Stimulated activated naive CD8-positive, alpha-beta T cell treated with anti-CD3 and anti-CD28 coated beads, Interleukin-15, amount 100 ng/mL, for 72 hours (primary cell): Measurements from ENCODE around the gene LDLRAD4.
"Not testable (repeated sequence)": the region's sequence is repeated elsewhere in the genome, so short reads cannot be mapped to it uniquely, and the experiment has no call there.

Experiments used
- ATAC-seq: fragments of 150-1000 bp; cut with Tn5 transposase; 2 replicates; pipeline ENCODE4 v1.10.0; 2021; ENCODE audit warnings: mild to moderate bottlenecking, moderate library complexity
- DNase-seq, 2 donors: peaks; one replicate each; pipeline ENCODE4 v3.0.0; 2021 to 2022
- H3K27ac Mint-ChIP-seq, 2 donors: one replicate each; pipeline ENCODE4 v1.8.0; 2022; ENCODE audit warnings: mild to moderate bottlenecking in 2 of 2, mixed read lengths in 2 of 2, moderate library complexity in 2 of 2
- H3K27me3 Mint-ChIP-seq: one replicate; pipeline ENCODE4 v1.8.0; 2022; ENCODE audit warnings: mixed read lengths
- H3K4me1 Mint-ChIP-seq: one replicate; pipeline ENCODE4 v1.8.0; 2022; ENCODE audit warnings: mild to moderate bottlenecking, mixed read lengths
- H3K4me3 Mint-ChIP-seq, 2 donors: one replicate each; pipeline ENCODE4 v1.8.0; 2022; ENCODE audit warnings: mild to moderate bottlenecking in 2 of 2, mixed read lengths in 2 of 2, moderate library complexity in 1 of 2
- H3K9me3 Mint-ChIP-seq, 2 donors: one replicate each; pipeline ENCODE4 v1.8.0; 2022; ENCODE audit warnings: mixed read lengths in 2 of 2

Gene LDLRAD4

GRCh38 chr18:13481331-13481730, 262.8 kb downstream of the LDLRAD4 start:
- H3K27ac Mint-ChIP-seq = peak overlapping the region in 1 of 2 donors; percentile 61
- ATAC-seq (no peak), DNase-seq (no peak)

GRCh38 chr18:13481820-13482617, 263.5 kb downstream of the LDLRAD4 start:
- Mint-ChIP-seq H3K27ac (peak overlapping the region; percentile 59 to 61), H3K4me1 (peaks cover 43% of the 10 kb centered on the region), H3K4me3 (no peak overlapping the region), H3K9me3 (no peaks in the 10 kb centered on the region), H3K27me3 (no peaks in the 10 kb centered on the region)
- DNase-seq (no peak), ATAC-seq (peak; percentile 43)

More at GRCh38 chr18:13481331-13481730, 262.8 kb downstream of the LDLRAD4 start:
- no peaks in the 10 kb centered on the region for H3K9me3 Mint-ChIP-seq
- peaks cover 42% of the 10 kb centered on the region for H3K4me1 Mint-ChIP-seq
- H3K4me3 Mint-ChIP-seq = no peak overlapping the region
- H3K27me3 Mint-ChIP-seq = no peaks in the 10 kb centered on the region

DNA sequence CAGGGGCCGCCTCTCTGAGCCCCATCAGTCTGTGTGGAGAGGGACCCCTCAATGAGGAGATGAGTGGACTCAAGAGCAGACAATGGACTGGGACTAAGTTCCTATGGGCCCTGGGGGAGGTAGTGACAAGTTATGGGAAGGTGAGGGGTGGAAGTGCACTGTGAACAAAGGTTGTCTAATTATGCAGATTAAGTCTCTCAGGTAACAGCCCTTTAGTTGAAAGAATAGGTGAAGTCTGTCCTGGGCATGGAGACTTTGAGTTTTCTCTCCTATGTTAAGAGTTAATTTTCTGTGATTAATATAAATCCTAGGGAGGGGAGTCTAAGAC, 264.0 kb downstream of the LDLRAD4 start:
- ATAC-seq (peak; percentile 37), DNase-seq (no peak)
- Mint-ChIP-seq H3K4me3 (no peak overlapping the region), H3K27ac (no peak overlapping the region), H3K4me1 (peaks cover 49% of the 10 kb centered on the region), H3K9me3 (no peaks in the 10 kb centered on the region), H3K27me3 (no peaks in the 10 kb centered on the region)

- Mint-ChIP-seq H3K9me3 (no peaks in the 10 kb centered on the region), H3K4me3 (no peak overlapping the region), H3K4me1 (peaks cover 59% of the 10 kb centered on the region), H3K27me3 (no peaks in the 10 kb centered on the region), H3K27ac (peak overlapping the region; percentile 79)
- no peak for DNase-seq
- ATAC-seq = no peak
Measured at GRCh38 chr18:13483316-13484270, 265.0 kb downstream of the LDLRAD4 start.

DNA sequence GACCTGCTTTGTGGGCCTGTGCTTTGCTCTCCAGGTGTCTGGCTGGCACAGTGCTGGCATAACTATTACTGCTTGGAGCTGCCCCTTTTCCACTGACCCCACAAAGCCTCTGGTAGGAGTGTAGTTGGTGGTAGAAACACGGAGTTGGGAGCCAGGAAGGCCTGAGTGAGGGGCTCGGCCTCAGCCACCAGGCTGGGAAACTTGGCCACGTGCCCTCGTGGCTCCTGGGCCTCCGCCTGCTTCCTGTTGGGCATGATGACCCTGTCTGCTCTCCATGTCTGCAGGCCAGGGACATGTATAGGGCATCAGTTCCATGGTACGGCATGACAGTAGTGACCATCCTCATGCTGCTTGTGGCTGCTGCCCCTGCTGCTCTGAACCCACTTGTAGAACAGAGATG, 266.6 kb downstream of the LDLRAD4 start:
- no peaks in the 10 kb centered on the region for H3K9me3 Mint-ChIP-seq
- H3K27ac Mint-ChIP-seq = no peak overlapping the region
- H3K4me3 Mint-ChIP-seq = no peak overlapping the region
- no peaks in the 10 kb centered on the region for H3K27me3 Mint-ChIP-seq
- DNase-seq (no peak), ATAC-seq (no peak)
- peaks cover 60% of the 10 kb centered on the region for H3K4me1 Mint-ChIP-seq

- Mint-ChIP-seq H3K4me1 (peaks cover 56% of the 10 kb centered on the region), H3K9me3 (no peaks in the 10 kb centered on the region), H3K27ac (no peak overlapping the region), H3K27me3 (no peaks in the 10 kb centered on the region), H3K4me3 (no peak overlapping the region)
- DNase-seq (no peak), ATAC-seq (no peak)
Measured at GRCh38 chr18:13485604-13486003, 267.0 kb downstream of the LDLRAD4 start.

DNA sequence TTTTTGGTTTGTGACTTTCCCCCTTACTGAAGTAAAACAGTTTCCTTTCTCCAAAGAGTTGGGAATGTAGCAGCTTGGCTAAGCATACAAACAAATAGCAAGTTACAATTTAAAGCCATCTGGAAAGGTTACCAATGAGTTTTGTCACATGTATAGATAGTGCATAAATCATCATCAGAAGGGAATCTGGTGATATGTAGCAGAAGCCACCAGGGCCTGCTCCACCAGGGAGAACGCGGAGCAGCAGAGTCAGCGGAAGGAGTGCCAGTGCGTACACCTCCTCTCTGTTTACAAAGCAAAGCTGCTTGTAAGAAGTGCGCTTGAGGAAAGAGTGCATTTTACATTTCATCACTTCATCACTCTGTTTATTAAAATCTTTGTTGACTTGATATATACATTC, 267.7 kb downstream of the LDLRAD4 start:
- Mint-ChIP-seq H3K4me3 (no peak overlapping the region), H3K4me1 (peaks cover 49% of the 10 kb centered on the region), H3K9me3 (no peaks in the 10 kb centered on the region), H3K27me3 (no peaks in the 10 kb centered on the region), H3K27ac (no peak overlapping the region)
- DNase-seq = no peak
- ATAC-seq = no peak

DNA sequence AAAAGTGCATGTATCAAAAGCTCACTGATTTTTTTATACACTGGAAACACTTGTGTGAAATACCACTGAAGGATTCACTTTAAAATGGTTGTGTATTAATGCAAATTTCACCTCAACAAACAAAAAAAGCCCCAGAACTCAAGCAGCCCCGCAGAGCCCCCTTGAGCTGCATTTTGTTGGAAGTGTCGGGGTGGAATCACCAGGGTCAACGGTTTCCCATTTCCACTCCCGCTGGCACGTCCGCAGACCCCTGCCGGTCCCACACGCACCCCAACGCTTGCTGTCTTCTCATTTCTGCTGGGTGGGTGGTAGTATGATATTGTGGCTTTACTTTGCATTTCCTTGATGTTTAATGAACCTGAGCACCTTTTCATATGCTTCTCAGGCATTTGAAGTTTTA, 268.1 kb downstream of the LDLRAD4 start:
- Mint-ChIP-seq H3K27ac (no peak overlapping the region), H3K27me3 (no peaks in the 10 kb centered on the region), H3K9me3 (no peaks in the 10 kb centered on the region), H3K4me1 (peaks cover 45% of the 10 kb centered on the region), H3K4me3 (no peak overlapping the region)
- DNase-seq = no peak
- no peak for ATAC-seq

GRCh38 chr18:13487237-13487636, 268.7 kb downstream of the LDLRAD4 start:
- Mint-ChIP-seq H3K27ac (no peak overlapping the region), H3K27me3 (no peaks in the 10 kb centered on the region), H3K9me3 (no peaks in the 10 kb centered on the region), H3K4me3 (no peak overlapping the region), H3K4me1 (peaks cover 40% of the 10 kb centered on the region)
- DNase-seq (no peak), ATAC-seq (no peak)

DNA sequence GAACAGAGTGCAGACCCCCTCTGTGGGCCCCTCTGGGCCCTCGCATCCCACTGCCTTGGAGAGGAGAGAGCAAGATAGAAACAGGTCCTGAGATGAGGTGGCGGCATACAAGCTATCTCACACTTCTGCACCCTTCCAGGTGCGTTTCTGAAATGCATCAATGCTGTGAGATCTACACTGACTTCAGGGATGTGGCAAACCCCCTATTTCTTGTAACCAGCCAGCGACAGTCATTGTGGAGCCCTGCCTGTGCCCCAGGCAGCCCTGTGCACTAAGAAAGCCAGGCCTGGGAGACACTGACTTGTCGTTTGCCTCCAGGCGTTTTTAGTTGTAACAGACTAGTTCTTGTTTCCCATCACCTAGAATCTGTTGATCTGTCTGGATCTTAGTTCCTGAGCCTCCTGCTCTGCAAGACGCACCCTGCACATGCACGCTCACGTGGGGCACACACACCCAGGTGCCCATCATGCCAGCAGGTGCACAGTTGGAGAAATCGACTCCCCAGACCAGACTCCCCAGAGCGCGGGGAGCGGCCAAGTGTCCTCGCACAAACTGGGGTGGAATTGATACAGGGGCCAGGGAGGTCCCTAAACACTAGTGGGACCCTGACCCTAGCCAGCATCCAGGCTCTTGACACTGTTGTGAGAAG, 269.8 kb downstream of the LDLRAD4 start:
- ATAC-seq (no peak), DNase-seq (no peak)
- peaks cover 36% of the 10 kb centered on the region for H3K4me1 Mint-ChIP-seq
- peak overlapping the region in 1 of 2 donors; percentile 27 for H3K27ac Mint-ChIP-seq
- H3K27me3 Mint-ChIP-seq = no peaks in the 10 kb centered on the region
- H3K9me3 Mint-ChIP-seq = no peaks in the 10 kb centered on the region
- no peak overlapping the region for H3K4me3 Mint-ChIP-seq

- not testable (repeated sequence) for H3K27me3 Mint-ChIP-seq, ATAC-seq, DNase-seq, H3K4me3 Mint-ChIP-seq, H3K27ac Mint-ChIP-seq, H3K9me3 Mint-ChIP-seq
- H3K4me1 Mint-ChIP-seq = peaks cover 34% of the 10 kb centered on the region
Measured at GRCh38 chr18:13489303-13489702, 270.7 kb downstream of the LDLRAD4 start.

DNA sequence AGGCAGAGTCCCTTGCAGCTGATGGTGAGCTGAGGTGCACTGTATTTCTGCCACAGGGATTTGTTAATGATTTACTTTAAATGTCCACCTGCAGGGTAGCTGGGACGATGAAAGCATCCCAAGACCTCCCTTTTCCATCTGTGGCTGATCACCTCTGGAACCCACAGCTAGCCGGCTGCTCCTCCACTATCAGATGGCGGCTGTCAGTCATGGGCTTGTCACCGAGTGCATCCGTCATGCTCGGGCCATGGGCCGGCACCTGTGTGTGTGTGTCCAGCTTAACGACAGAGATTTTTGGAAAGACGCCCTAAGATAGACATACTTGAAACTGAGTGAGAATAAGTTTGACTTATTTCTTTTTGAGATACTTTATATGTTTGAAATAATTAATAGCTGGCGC, 272.6 kb downstream of the LDLRAD4 start:
- Mint-ChIP-seq H3K4me3 (no peak overlapping the region), H3K9me3 (no peaks in the 10 kb centered on the region), H3K27me3 (no peaks in the 10 kb centered on the region), H3K4me1 (peaks cover 40% of the 10 kb centered on the region), H3K27ac (peak overlapping the region in 1 of 2 donors; percentile 76)
- DNase-seq = no peak
- no peak for ATAC-seq

GRCh38 chr18:13492314-13492713, 273.8 kb downstream of the LDLRAD4 start:
- DNase-seq = no peak
- Mint-ChIP-seq H3K4me3 (no peak overlapping the region), H3K27me3 (no peaks in the 10 kb centered on the region), H3K9me3 (no peaks in the 10 kb centered on the region), H3K27ac (peak overlapping the region in 1 of 2 donors; percentile 78), H3K4me1 (peaks cover 43% of the 10 kb centered on the region)
- ATAC-seq = no peak

- Mint-ChIP-seq H3K4me3 (no peak overlapping the region), H3K27ac (peak overlapping the region in 1 of 2 donors; percentile 85), H3K4me1 (peaks cover 35% of the 10 kb centered on the region), H3K9me3 (no peaks in the 10 kb centered on the region), H3K27me3 (no peaks in the 10 kb centered on the region)
- no peak for DNase-seq
- no peak for ATAC-seq
Measured at GRCh38 chr18:13493079-13493478, 274.5 kb downstream of the LDLRAD4 start.

DNA sequence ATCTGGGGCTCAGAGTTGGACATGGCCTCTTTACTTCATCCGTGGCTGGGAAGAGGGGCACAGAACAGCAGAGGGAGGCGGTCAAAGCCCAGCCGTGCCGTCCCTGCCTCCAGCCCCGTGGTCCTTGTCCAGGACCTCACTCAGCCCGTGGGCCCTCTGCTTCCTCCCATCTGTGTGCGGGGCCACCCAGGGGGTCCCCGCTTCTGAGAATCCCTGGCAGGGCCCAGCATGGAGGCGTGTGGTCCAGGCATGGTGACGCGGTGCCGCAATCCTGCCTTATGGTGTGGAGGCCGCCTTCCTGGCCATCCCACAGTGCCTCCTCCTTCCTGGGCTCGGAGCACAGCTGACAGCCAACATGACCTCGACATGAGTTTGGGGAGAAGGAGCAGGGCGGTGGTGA, 275.2 kb downstream of the LDLRAD4 start:
- ATAC-seq (no peak), DNase-seq (no peak)
- H3K9me3 Mint-ChIP-seq = peaks cover 0 to 6% of the 10 kb centered on the region in 2 donors
- peaks cover 29% of the 10 kb centered on the region for H3K4me1 Mint-ChIP-seq
- H3K27ac Mint-ChIP-seq = peak overlapping the region in 1 of 2 donors; percentile 69
- no peaks in the 10 kb centered on the region for H3K27me3 Mint-ChIP-seq
- no peak overlapping the region for H3K4me3 Mint-ChIP-seq
